ENCODE results near the gene ASPRV1.

GRCh38 chr2:69918401-69918800, 43.0 kb downstream of the ASPRV1 start:
- TF ChIP-seq CTCF (IDR thresholded peaks at IDR 0.05) (no peak), POLR2A (IDR thresholded peaks at IDR 0.05) (no peak)
